ENCODE data around the gene C20orf202.

The C20orf202 gene

DNA sequence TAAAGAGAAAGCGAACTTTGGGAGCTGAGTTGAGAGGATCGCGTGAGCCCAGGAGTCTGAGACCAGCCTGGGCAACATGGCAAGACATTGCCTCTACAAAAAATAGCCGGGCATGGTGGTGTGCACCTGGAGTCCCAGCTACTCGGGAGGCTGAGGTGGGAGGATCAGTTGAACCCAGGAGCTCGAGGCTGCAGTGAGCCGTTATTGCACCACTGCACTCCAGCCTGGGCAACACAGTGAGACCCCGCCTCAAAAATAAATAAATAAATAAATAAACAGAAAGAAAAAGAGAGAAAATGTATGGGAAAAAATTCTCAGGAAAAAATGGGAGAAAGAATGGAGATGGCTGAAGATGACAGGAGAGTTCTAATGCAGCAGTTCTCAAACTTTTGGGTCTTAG is 2.5 kb downstream of the C20orf202 start:
- Histone ChIP-seq H3K18ac (ENCODE audit: low read length) (no peak overlapping the region), H2BK15ac (replicated peaks; ENCODE audit: low read depth) (no peak overlapping the region), H4K8ac (ENCODE audit: low read depth, low read length) (no peak overlapping the region), H2BK5ac (ENCODE audit: low read length) (no peak overlapping the region), H3K79me1 (ENCODE audit: low read length) (no peaks in the 10 kb centered on the region), H3K56ac (ENCODE audit: low read length) (no peak overlapping the region), H3K4me2 (ENCODE audit: low read length) (no peak overlapping the region), H2AK5ac (ENCODE audit: low read length) (no peak overlapping the region), H3K27ac (ENCODE audit: low read depth, low read length) (no peak overlapping the region), H4K5ac (ENCODE audit: low read length) (no peak overlapping the region), H3K36me3 (ENCODE audit: control insufficient read depth, insufficient read depth, low read length) (no peaks in the 10 kb centered on the region), H3K4ac (ENCODE audit: low read depth, low read length) (no peak overlapping the region), H3K23ac (ENCODE audit: low read length) (no peak overlapping the region), H3K4me1 (ENCODE audit: control insufficient read depth, low read depth, low read length) (no peaks in the 10 kb centered on the region), H2BK120ac (ENCODE audit: low read depth, low read length) (no peak overlapping the region), H3K79me2 (ENCODE audit: control insufficient read depth, insufficient read depth, low read length) (no peaks in the 10 kb centered on the region), H3K4me3 (ENCODE audit: low read length) (no peak overlapping the region), H3K27me3 (ENCODE audit: insufficient read depth, low read length, poor library complexity) (no peaks in the 10 kb centered on the region), H3K9ac (ENCODE audit: low read length) (no peak overlapping the region)
- DNase-seq = no peak
- WGBS (ENCODE audit: extremely low coverage, insufficient coverage, low lambda C conversion rate) = no CpG with 5 or more reads among the region's 8 CpGs

DNA sequence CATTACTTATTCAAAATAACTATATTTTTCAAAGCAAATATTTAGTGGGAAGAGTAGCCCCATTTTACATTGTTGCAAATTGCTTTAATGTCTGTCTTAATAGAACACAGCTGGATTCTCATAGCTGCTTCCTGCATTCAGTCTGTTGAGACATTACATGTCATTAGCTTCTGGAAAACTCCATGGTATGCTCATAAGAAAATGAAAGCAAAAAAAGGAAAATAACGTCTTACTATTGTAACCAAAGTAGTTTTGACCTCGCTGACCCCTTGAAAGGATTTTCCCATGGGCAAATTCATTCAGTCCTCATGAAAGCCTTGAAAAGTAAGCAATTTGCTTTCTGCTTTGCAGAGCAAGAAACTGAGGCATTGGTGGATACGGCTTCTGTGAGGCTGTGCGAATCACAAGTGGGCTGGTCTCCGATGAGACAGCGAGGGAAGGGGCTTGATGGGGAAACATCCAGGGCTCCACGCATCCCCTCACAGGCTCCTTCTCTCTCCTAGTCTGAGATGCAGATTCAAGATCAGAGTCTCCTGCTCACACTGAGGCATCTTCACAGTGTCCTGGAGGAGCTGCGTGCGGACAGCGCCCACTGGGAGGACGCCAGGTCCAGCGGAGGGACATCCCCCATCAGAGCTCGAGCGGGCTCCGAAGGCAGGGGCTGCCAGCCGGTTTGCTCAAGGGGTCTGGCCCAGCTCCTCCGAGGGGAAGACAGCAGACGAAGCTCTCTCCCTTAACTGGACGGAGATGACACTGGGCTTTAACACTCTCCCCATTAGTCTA is 3.3 kb downstream of the C20orf202 start:
- Histone ChIP-seq H2BK120ac (ENCODE audit: low read depth, low read length) (no peak overlapping the region), H3K4me3 (ENCODE audit: low read length) (no peak overlapping the region), H3K56ac (ENCODE audit: low read length) (no peak overlapping the region), H3K4ac (ENCODE audit: low read depth, low read length) (no peak overlapping the region), H3K79me2 (ENCODE audit: control insufficient read depth, insufficient read depth, low read length) (no peaks in the 10 kb centered on the region), H3K27me3 (ENCODE audit: insufficient read depth, low read length, poor library complexity) (no peaks in the 10 kb centered on the region), H3K18ac (ENCODE audit: low read length) (no peak overlapping the region), H2BK5ac (ENCODE audit: low read length) (no peak overlapping the region), H3K4me1 (ENCODE audit: control insufficient read depth, low read depth, low read length) (no peaks in the 10 kb centered on the region), H2BK15ac (replicated peaks; ENCODE audit: low read depth) (no peak overlapping the region), H3K9ac (ENCODE audit: low read length) (no peak overlapping the region), H2AK5ac (ENCODE audit: low read length) (no peak overlapping the region), H3K79me1 (ENCODE audit: low read length) (no peaks in the 10 kb centered on the region), H3K36me3 (ENCODE audit: control insufficient read depth, insufficient read depth, low read length) (no peaks in the 10 kb centered on the region), H3K4me2 (ENCODE audit: low read length) (no peak overlapping the region), H4K8ac (ENCODE audit: low read depth, low read length) (no peak overlapping the region), H3K27ac (ENCODE audit: low read depth, low read length) (no peak overlapping the region), H3K23ac (ENCODE audit: low read length) (no peak overlapping the region), H4K5ac (ENCODE audit: low read length) (no peak overlapping the region)
- no CpG with 5 or more reads among the region's 19 CpGs for WGBS (ENCODE audit: extremely low coverage, insufficient coverage, low lambda C conversion rate)
- no peak for DNase-seq

DNA sequence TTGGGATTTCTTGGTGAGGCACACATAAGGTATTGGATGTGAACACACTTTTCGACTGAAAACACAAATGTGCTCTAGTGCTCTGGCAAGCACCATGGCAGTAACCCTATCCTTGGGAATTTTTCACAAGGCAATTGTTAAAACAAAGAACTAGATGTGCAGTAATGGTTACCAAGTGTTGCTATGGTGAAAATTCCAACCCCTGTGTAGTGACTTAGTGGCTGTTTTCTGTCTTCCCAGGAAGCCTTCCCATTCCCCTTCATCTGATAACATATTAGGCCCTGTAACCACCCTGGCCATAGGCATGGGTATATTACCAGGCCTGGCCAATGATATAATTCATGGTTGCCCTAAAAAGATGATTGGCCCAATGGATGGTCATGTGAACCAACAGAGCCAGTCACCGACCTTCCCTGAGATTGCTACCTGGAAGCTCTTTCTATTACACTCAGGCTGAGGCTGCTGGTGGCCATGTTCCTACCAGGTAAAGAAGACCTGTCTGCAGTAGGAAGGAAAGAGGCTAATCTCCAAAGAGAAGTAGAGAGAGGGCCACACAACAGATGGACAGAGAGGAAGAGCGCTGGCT is 4.1 kb downstream of the C20orf202 start:
- H2BK120ac ChIP-seq (ENCODE audit: low read depth, low read length) = no peak overlapping the region
- H3K4ac ChIP-seq (ENCODE audit: low read depth, low read length) = no peak overlapping the region
- H3K4me2 ChIP-seq (ENCODE audit: low read length) = no peak overlapping the region
- no peaks in the 10 kb centered on the region for H3K27me3 ChIP-seq (ENCODE audit: insufficient read depth, low read length, poor library complexity)
- no peak overlapping the region for H3K4me3 ChIP-seq (ENCODE audit: low read length)
- H3K23ac ChIP-seq (ENCODE audit: low read length) = no peak overlapping the region
- H3K79me2 ChIP-seq (ENCODE audit: control insufficient read depth, insufficient read depth, low read length) = no peaks in the 10 kb centered on the region
- no peak overlapping the region for H4K8ac ChIP-seq (ENCODE audit: low read depth, low read length)
- no peak for DNase-seq
- H3K27ac ChIP-seq (ENCODE audit: low read depth, low read length) = no peak overlapping the region
- H3K4me1 ChIP-seq (ENCODE audit: control insufficient read depth, low read depth, low read length) = peaks cover 3% of the 10 kb centered on the region
- no peak overlapping the region for H2AK5ac ChIP-seq (ENCODE audit: low read length)
- no peak overlapping the region for H4K5ac ChIP-seq (ENCODE audit: low read length)
- no peak overlapping the region for H3K56ac ChIP-seq (ENCODE audit: low read length)
- H3K9ac ChIP-seq (ENCODE audit: low read length) = no peak overlapping the region
- no peaks in the 10 kb centered on the region for H3K36me3 ChIP-seq (ENCODE audit: control insufficient read depth, insufficient read depth, low read length)
- H2BK5ac ChIP-seq (ENCODE audit: low read length) = no peak overlapping the region
- no CpG with 5 or more reads among the region's 3 CpGs for WGBS (ENCODE audit: extremely low coverage, insufficient coverage, low lambda C conversion rate)
- H3K79me1 ChIP-seq (ENCODE audit: low read length) = no peaks in the 10 kb centered on the region
- H3K18ac ChIP-seq (ENCODE audit: low read length) = no peak overlapping the region
- no peak overlapping the region for H2BK15ac ChIP-seq (replicated peaks; ENCODE audit: low read depth)

DNA sequence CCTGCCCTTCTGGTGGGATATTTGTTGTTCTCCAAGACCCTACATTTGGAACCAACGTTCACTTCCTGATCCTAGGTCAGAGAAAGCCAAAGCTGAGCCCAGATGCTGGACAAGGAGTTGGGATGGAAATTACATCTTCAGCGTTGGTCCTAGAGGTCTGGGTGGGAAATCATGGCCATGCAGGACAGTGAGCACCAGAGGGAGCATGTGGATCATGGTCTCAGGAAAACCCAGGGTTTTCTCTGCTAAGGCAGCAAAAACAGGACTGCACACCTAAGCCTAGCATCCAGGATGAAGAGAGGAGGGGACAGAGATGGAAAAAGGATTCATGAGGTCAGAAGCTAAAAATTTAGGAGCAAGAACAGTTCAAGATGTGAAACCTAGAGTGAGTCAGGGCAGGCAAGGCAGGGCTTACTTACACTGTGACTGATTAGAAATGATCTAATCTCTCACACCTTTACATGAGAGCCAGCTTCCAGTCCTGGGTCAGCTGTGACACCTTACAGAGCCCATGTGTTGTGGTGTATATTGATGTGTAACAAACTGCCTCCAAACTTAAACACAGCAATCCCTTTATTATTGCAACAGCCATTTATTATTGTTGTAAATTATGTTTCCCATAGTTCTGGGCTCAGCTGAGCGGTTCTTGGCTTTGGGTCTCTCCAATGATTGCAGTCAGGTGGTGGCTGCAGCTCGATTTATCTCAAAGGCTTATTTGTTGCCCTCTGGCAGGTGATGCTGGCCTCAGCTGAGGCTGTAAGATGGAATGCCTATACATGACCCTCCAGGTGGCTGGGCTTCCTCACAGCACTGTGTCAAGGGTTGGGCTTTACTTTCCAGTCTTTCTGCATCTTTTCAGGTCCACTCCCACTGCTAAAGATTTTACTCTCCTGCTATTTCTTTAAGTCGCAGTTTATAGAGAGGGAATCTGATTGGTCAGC is 6.5 kb downstream of the C20orf202 start:
- Histone ChIP-seq H3K27me3 (ENCODE audit: insufficient read depth, low read length, poor library complexity) (no peaks in the 10 kb centered on the region), H2AK5ac (ENCODE audit: low read length) (no peak overlapping the region), H3K56ac (ENCODE audit: low read length) (no peak overlapping the region)

DNA sequence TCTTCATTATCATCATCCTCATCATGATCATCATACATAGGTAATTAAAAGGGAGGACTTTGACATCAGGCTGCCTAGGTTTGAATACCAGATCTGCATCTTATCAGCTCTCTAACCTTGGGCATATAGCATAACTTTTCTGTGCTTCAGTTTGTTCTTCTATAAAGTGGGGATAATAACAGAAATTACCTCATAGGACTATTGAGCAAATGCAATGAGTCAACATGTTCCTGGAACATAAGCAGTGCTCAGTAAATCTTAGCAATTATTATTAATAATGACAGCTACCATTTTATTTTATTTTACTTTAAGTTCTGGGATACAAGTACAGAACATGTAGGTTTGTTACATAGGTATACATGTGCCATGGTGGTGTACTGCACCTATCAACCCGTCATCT is 7.2 kb downstream of the C20orf202 start:
- no peak overlapping the region for H3K23ac ChIP-seq (ENCODE audit: low read length)
- no peak overlapping the region for H2BK120ac ChIP-seq (ENCODE audit: low read depth, low read length)
- H3K4me2 ChIP-seq (ENCODE audit: low read length) = no peak overlapping the region
- H3K27ac ChIP-seq (ENCODE audit: low read depth, low read length) = no peak overlapping the region
- no peaks in the 10 kb centered on the region for H3K79me2 ChIP-seq (ENCODE audit: control insufficient read depth, insufficient read depth, low read length)
- H3K4me3 ChIP-seq (ENCODE audit: low read length) = no peak overlapping the region
- H2AK5ac ChIP-seq (ENCODE audit: low read length) = no peak overlapping the region
- no peak overlapping the region for H4K8ac ChIP-seq (ENCODE audit: low read depth, low read length)
- H3K18ac ChIP-seq (ENCODE audit: low read length) = no peak overlapping the region
- no CpG with 5 or more reads among the region's 1 CpG for WGBS (ENCODE audit: extremely low coverage, insufficient coverage, low lambda C conversion rate)
- H2BK5ac ChIP-seq (ENCODE audit: low read length) = no peak overlapping the region
- H3K4me1 ChIP-seq (ENCODE audit: control insufficient read depth, low read depth, low read length) = peaks cover 3% of the 10 kb centered on the region
- no peaks in the 10 kb centered on the region for H3K79me1 ChIP-seq (ENCODE audit: low read length)
- no peak overlapping the region for H3K4ac ChIP-seq (ENCODE audit: low read depth, low read length)
- no peaks in the 10 kb centered on the region for H3K27me3 ChIP-seq (ENCODE audit: insufficient read depth, low read length, poor library complexity)
- H3K56ac ChIP-seq (ENCODE audit: low read length) = no peak overlapping the region
- H2BK15ac ChIP-seq (replicated peaks; ENCODE audit: low read depth) = no peak overlapping the region
- no peak overlapping the region for H4K5ac ChIP-seq (ENCODE audit: low read length)
- no peaks in the 10 kb centered on the region for H3K36me3 ChIP-seq (ENCODE audit: control insufficient read depth, insufficient read depth, low read length)
- DNase-seq = no peak
- H3K9ac ChIP-seq (ENCODE audit: low read length) = no peak overlapping the region

More for the DNA sequence above, 6.5 kb downstream of the C20orf202 start:
- Histone ChIP-seq H3K18ac (ENCODE audit: low read length) (no peak overlapping the region), H3K4me1 (ENCODE audit: control insufficient read depth, low read depth, low read length) (peaks cover 3% of the 10 kb centered on the region), H3K4ac (ENCODE audit: low read depth, low read length) (no peak overlapping the region), H3K4me2 (ENCODE audit: low read length) (no peak overlapping the region), H3K9ac (ENCODE audit: low read length) (no peak overlapping the region), H2BK15ac (replicated peaks; ENCODE audit: low read depth) (no peak overlapping the region), H3K36me3 (ENCODE audit: control insufficient read depth, insufficient read depth, low read length) (no peaks in the 10 kb centered on the region), H2BK120ac (ENCODE audit: low read depth, low read length) (no peak overlapping the region), H4K5ac (ENCODE audit: low read length) (no peak overlapping the region), H3K23ac (ENCODE audit: low read length) (no peak overlapping the region), H3K27ac (ENCODE audit: low read depth, low read length) (no peak overlapping the region), H3K79me2 (ENCODE audit: control insufficient read depth, insufficient read depth, low read length) (no peaks in the 10 kb centered on the region), H4K8ac (ENCODE audit: low read depth, low read length) (no peak overlapping the region), H3K79me1 (ENCODE audit: low read length) (no peaks in the 10 kb centered on the region), H3K4me3 (ENCODE audit: low read length) (no peak overlapping the region), H2BK5ac (ENCODE audit: low read length) (no peak overlapping the region)
- DNase-seq = peak; percentile 73
- no CpG with 5 or more reads among the region's 5 CpGs for WGBS (ENCODE audit: extremely low coverage, insufficient coverage, low lambda C conversion rate)
